ENCODE measurements around the gene CTSD.

Gene CTSD

GRCh38 chr11:1782831-1783724 lies 19.4 kb upstream of the CTSD start:
- DNase-seq = peak; percentile 30

DNA sequence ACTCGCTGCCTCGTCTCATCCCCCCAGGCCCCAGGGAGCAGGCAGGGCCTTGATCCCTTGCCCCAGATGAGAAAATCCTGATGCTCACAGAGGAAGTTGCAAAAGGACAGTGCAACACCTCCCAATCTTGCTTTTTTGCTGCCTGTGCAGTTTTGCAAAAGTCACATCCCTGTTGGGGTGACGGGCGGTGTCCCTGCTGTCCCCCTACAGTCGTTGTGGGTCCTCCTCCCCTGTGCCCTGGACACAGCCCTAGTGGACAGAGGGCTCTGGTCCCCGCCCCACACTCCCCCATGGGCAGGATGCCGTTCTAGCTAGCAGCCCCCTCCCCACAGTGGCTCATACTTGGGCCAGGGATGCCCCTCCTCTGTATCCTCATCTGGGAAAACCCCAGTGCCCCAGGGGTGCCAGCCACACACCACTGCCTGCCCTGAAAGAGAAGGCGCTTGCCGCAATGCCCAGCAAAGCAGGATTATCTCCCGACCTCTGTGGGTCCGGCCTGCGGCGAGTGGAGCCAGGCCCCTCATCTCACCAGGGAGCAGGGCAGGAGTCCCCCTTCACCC lies 18.4 kb upstream of the CTSD start:
- DNase-seq = no peak

GRCh38 chr11:1781593-1781975 lies 17.9 kb upstream of the CTSD start:
- no peak for DNase-seq

- no peak for DNase-seq
Measured at GRCh38 chr11:1780700-1781592, 17.2 kb upstream of the CTSD start.

- DNase-seq = no peak
Measured at GRCh38 chr11:1779806-1780699, 16.3 kb upstream of the CTSD start.

DNA sequence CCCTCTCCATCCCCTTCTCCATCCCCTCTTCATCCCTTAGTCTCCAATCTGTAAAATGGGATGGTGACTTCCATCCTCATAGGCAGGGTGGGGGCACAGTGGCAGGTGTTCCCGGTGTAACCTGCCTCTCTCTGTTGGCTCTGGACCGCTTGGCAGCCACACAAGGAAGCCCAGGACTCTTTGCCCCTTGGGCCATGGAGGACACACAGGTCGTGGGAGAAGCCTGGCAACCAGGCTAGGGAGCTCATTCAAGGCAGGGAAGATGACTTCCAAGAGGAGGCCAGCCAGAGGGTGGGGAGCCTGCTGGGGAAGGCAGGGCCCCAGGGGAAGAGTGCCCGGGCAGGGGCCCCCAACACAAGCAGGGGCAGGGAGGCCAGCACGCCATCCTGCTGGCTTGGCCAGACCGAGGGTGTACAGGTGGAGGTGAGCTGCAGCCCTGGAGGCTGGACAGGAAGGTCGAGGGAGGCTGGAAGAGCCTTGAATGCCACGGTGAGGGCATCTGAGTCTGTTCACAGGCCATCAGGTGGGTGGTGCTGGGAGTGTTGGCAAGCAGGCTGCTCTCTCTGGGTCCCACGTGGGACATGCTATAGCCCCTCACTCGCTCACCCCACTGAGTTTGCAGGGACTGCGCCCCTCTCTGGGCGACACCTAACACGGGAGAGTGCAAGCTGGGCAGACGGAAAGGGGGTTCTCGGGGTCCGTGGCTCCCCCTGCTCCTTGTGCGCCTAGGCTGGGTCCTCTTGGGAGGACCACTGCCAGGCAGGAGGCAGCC lies 15.5 kb upstream of the CTSD start:
- DNase-seq = no peak

DNA sequence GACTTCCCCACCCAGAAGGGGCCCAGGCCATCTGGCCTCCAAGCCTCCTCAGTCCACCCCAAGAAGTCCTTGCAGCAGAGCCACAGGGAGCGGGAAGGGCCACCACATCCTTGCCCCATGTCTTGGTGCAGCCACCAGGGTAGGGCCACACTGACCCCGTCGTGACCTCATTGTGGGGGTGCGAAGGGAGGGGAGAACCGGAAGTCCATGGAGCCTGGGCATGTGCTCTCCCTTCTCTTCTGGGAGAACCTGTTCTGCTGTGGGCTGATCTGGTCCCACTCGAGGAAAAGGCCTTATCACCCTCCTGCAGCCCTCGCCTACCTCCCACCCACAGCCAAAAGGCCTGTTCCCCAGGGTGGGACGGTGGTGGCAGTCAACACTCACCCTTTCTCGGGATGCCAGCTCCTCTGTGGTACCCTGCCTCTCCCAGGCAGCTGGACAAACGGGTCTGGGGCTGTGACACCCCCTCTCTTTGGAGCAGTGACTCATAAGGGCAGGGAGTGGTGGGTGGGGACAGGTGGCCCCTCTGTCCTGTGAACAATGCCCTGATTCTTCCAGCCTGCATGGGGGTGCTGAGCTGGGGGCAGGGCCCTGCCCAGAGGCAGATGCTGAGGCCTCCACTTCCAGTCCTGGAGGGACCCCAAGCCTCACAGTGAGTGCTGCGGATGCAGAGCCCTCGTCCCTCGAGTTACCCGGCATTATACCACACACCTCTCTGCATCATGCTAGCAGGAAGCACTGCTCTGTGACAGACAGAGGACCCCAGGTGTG lies 14.6 kb upstream of the CTSD start:
- DNase-seq = no peak

DNA sequence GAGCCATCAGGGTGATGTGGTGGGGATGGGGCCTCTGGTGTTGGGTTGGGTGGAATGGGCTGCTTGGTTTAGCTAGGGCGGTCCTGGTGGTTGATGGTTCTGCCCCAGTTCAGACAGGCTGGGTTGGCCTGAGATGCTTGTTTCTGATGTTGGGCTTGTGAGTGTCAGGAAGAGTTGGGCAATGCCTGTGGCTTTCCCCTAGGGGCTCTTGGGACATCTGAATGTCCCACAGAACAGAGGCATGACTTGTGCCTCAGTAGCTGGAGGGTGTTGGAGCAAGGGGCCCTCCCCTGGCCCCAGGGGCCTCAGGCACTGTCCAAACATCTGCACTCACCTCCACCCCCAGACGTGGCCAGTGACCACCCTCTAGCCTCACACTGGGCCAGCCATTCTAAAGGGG lies 14.0 kb upstream of the CTSD start:
- DNase-seq = no peak

DNA sequence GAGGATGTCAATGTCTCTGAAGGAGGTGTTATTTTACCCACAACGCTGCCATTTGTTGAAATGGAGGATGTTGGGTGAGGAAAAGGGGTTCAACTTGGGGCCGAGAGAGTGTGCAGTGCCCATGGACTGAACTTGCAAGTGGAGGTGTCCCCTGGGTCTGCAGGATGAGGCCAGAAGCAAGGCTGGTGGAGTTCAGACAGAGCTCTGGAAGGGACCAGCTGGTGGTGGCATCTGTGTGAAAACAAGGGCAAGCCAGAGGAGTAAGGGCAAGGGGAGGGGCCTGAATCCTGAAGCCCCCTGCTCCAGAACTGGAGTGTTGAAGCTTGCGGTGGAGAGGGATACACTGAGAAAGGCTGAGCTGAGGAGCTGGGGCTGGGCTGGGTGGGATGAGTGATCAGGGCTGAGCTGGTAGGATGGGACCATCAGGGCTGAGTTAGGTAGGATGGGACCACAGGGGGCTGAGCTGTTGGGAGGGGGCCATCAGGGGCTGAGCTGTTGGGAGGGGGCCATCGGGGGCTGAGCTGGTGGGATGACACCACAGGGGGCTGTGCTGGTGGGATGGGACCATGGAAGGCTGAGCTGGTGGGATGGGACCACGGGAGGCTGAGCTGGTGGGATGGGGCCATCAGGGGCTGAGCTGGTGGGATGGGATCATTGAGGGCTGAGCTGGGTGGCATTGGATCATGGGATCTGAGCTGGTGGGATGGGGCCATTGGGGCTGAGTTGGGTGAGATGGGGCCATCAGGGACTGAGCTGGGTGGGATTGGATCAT lies 13.4 kb upstream of the CTSD start:
- no peak for DNase-seq

DNA sequence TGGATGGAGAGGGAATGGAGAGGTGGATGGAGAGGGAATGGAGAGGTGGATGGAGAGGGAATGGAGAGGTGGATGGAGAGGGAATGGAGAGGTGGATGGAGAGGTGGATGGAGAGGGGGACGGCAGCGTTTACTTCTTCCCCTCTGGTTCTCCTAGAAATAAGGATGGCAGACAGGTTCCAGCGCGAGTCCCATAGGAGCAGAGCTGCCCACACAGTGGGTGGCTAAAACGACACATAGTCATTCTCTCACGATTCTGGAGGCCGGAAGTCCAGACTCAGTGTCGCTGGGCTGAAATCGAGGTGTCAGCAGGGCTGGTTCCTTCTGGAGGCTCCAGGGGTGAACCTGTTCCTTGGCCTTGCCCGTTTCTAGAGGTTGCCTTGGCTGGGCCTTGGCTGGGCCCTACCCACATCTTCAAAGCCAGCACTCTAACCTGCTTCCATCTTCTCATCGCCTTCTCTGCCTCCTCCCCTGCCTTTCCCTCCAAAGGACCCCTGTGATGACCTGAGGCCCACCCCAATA lies 12.7 kb upstream of the CTSD start:
- DNase-seq = no peak

DNA sequence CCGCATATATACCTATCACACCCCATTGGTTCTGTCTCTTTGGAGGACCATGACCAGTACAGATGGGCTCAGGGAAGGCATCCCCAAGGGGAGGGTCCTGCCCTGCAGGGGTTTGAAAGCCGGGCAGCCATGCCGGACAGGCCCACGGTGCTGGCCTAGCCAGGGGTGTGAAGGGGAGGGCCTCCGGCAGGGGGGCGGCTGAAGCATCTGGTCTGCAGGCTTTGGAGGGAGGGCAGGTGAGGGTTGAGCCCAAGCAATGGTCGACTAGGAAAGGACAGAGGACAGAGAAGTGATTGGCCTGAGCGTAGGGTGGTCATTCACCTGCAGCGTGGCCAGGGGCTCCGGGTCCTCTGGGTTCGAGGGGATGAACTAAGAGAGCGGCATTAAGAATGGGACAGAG lies 11.2 kb upstream of the CTSD start:
- DNase-seq = no peak

- DNase-seq = no peak
Measured at GRCh38 chr11:1773994-1774550, 10.3 kb upstream of the CTSD start.

GRCh38 chr11:1773131-1773993 lies 9.6 kb upstream of the CTSD start:
- no peak for DNase-seq

GRCh38 chr11:1772270-1773130 lies 8.8 kb upstream of the CTSD start:
- DNase-seq = peak; percentile 96

GRCh38 chr11:1771700-1772099 lies 8.0 kb upstream of the CTSD start:
- peak; percentile 63 for DNase-seq

- no peak for DNase-seq
Measured at GRCh38 chr11:1771273-1771672, 7.5 kb upstream of the CTSD start.

- DNase-seq = no peak
Measured at GRCh38 chr11:1770528-1770927, 6.8 kb upstream of the CTSD start.

Data from fibroblast of skin of scalp (primary cell).